Measurements from ENCODE around the gene CLIC5.

DNA sequence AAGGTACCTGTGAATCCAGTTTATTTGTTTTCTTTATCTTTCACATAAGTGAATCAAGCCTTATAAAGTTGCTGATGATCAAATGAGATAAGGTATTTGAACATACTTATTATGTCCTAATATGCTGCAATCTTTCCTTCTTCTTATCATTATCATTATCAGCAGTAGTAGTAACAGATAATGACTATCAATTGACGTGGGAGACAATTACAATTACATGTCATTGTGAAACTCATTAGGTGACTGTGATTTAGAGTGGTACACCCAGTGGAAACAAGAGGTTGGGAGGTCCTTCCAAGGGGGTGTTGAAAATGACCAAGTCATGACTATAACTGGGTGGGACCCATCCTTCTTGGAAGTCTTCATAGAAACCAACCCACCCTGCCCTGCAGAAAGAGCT, 2.8 kb downstream of the CLIC5 start:
- TF ChIP-seq, protein P1, sequence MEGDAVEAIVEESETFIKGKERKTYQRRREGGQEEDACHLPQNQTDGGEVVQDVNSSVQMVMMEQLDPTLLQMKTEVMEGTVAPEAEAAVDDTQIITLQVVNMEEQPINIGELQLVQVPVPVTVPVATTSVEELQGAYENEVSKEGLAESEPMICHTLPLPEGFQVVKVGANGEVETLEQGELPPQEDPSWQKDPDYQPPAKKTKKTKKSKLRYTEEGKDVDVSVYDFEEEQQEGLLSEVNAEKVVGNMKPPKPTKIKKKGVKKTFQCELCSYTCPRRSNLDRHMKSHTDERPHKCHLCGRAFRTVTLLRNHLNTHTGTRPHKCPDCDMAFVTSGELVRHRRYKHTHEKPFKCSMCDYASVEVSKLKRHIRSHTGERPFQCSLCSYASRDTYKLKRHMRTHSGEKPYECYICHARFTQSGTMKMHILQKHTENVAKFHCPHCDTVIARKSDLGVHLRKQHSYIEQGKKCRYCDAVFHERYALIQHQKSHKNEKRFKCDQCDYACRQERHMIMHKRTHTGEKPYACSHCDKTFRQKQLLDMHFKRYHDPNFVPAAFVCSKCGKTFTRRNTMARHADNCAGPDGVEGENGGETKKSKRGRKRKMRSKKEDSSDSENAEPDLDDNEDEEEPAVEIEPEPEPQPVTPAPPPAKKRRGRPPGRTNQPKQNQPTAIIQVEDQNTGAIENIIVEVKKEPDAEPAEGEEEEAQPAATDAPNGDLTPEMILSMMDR (IDR thresholded peaks at IDR 0.05) = no peak
- no peak for TF ChIP-seq POLR2A (IDR thresholded peaks at IDR 0.05)

All from testis (tissue), 2 donors.